GM10847 (cell line): Measurements from ENCODE around the gene ZNF410.

Experiments used
- POLR2A ChIP-seq: IDR thresholded peaks from 2 replicates; pipeline ENCODE4 v1.6.1; 2011; ENCODE audit not compliant: insufficient read length; ENCODE audit errors: extremely low read depth

The ZNF410 gene

GRCh38 chr14:73878436-73878835 is 8.2 kb upstream of the ZNF410 start:
- no peak for TF ChIP-seq POLR2A

DNA sequence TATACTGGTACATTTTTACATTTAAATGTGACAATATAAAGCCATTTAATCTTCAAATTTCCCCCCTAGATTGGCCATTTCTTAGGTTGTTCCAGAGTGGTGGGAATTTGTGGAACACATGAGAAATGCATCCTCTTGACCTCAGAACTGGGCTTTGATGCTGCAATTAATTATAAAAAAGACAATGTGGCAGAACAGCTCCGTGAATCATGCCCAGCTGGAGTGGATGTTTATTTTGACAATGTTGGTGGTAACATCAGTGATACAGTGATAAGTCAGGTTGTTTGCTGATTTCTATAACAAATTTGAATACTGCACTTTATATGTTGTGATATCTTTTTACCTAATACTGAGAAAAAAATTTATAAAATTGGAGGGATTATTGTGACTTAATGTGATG is 7.6 kb upstream of the ZNF410 start:
- TF ChIP-seq POLR2A = no peak

GRCh38 chr14:73884438-73885190 is 2.0 kb upstream of the ZNF410 start:
- no peak for TF ChIP-seq POLR2A

DNA sequence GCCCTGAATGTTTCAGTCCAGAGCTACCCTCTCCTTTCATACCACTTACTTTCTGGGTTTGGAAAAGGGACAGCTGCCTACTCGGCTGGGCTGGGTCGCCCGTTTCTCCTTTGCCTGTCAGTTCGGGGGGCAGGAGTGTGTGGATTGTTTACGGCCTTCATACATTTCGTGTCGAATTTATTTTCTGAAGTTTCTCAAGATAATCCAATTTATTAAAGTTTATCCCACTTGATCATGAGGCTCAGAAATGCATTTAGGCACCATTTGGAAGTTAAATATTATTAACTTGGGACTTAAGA is 608 bp downstream of the ZNF410 start:
- no peak for TF ChIP-seq POLR2A

GRCh38 chr14:73887694-73888459 is 1.2 kb downstream of the ZNF410 start:
- TF ChIP-seq POLR2A = no peak

DNA sequence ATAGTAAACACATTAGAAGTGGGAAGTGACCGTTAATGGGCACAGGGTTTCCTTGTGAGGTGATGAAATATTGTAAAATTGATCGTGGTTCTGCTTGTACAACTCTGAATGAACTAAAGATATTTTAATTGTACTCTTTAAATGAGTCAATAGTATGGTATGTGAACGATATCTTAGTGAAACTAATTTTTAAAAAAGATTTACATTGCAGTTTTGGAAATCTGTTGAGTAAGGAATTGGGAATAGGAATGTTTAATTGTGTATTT is 1.7 kb downstream of the ZNF410 start:
- no peak for TF ChIP-seq POLR2A

DNA sequence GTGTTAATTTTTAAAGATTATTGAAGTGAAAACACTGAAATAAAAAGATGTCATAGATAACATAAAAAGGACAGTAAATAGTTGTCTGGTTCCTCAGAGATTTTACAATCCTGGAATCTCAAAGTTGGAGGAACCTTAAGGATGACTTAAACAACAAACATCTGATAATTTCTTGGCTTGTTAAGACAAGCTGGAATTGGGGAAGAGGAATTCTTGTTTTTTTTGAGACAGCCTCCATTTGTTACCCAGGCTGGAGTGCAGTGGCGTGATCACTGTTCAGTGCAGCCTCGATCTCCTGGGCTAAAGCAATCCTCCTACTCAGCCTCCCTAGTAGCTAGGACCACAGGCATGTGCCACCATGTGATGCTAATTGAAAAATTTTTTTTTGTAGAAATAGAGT is 2.3 kb downstream of the ZNF410 start:
- no peak for TF ChIP-seq POLR2A

- no peak for TF ChIP-seq POLR2A
These were observed 2.7 kb downstream of the ZNF410 start for GRCh38 chr14:73889376-73889775.

- no peak for TF ChIP-seq POLR2A
These were observed 9.3 kb downstream of the ZNF410 start for GRCh38 chr14:73895939-73896338.

DNA sequence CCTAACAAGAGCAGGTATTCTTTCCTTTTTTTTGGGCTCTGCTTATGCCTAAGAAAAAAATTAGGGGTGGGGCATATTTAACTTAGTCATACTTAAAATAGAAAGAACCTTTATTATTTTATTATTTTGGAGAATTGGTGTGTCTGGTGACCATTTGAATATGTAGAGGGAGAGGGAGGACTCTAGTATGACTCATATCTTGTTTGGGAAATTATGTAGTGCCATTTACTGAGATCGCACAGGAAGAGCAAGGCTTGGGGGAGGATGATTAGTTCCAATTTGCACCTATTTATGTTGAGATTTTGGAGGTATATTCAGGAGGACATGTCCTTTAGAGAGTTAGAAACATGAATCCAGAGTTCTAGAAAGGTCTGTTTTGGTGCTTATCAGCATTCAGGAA is 9.9 kb downstream of the ZNF410 start:
- TF ChIP-seq POLR2A = no peak

DNA sequence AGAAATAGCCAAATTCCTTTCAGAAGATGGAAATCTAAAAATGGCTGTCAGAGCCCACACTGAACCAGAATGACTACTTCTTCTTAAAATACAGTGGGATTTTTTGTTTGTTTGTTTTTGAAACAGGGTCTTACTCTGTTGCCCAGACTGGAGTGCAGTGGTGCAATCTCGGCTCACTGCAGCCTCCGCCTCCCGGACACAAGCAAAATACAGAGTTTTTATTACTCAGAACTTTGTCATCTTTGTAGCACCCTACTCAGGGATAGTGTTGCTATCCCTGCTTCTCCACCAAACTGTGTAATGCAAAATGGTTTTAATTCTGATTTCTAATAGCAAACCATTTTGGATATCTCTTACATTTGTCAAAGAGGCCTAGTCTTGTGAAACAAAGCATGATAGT is 16.4 kb downstream of the ZNF410 start:
- TF ChIP-seq POLR2A = no peak

DNA sequence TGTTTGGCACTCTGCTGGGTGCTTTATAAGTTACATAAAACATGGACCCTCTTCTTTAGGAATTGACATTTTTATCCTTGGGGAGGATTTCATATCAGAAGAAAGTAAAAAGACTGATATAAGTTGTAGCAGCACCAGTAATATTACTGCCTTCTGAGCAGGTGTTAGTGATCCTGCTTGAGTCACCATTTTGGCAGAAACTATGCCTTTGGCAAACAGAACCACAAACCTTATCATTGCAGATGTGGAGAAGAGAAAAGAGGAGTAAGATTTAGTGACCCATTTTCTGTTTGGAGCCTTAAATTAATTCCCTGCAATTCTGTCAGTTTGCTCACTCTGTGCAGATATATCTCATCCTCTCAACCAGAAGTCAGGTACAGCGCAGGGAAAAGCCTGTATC is 23.0 kb downstream of the ZNF410 start:
- no peak for TF ChIP-seq POLR2A

GRCh38 chr14:73913256-73913655 is 26.6 kb downstream of the ZNF410 start:
- no peak for TF ChIP-seq POLR2A

DNA sequence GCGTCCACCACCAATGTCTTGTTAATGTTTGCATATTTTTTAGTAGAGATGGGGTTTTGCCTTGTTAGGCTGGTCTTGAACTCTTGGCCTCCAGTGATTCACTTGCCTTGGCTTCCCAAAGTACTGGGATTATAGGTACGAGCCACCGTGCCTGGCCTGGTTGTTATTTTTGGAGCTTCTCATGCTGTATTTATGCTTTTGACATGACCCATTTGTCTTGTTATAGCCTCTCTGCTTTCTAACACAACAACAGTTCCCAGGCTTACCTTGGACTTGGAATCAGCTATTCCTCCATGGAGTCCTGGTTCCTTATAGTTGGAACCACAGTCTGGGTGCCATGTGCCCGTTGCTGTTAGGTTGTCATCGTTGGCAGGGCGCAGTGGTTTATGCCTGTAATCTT is 29.7 kb downstream of the ZNF410 start:
- TF ChIP-seq POLR2A = no peak

DNA sequence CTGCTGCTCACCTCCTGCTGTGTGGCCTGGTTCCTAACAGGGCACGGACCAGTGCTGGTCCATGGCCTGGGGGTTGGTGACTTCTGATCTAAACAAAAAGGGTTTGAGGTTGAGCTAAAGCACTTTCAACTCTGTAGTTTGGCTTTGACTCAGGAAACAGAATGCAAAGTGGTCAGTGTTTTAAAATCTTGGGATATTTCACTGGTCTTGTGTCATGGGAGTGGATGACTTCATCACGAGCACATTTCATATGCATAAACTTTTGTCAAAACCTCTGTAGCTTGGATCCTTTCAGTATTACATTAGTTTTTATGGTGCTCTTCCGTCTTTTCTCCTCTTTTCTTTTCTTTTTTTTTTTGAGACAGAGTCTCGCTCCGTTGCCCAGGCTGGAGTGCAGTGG is 37.7 kb downstream of the ZNF410 start:
- TF ChIP-seq POLR2A = no peak

DNA sequence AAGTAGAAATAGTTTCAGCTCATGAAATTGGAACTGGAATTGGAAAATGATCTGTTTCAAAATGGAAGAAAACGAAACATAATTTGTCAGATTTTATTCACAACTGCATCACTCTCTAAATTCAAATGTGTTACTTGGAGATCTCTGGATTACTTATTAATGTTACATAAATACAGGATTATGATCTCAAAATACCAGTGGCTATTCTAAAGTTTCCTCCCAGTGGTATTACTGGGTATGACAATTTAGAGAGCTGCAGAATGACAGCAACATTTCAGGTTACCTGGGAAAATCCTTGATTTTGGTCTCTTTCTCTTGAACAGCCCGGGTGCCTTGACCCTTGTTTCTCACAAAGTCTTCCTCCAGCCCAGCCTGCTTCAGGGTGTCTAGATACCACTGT is 49.0 kb downstream of the ZNF410 start:
- TF ChIP-seq POLR2A = no peak

DNA sequence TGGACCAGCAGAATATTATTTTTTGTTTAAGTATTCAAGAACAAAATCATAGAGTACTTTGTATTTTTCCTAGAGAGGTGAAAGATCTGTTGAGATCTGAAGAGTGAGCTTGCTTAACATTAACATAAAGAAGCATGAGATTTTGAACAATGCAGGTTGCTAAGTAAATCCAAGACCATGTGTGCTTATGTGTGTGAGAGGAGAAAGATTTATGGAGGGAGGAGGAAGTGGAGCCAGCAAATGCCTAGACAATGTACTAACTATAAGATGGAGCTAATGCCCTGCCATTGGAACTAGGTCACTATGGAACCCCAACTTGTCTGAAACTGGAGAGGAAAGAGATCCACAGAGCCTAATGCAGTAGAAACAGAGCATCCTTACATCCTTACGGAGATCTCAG is 49.9 kb downstream of the ZNF410 start:
- TF ChIP-seq POLR2A = no peak
